A549 treated with Hydrocortisone at 1 μM for 4 hours (cell line): ENCODE data around the gene TTN. TPM values are rescaled to one million over a fixed set of nuclear protein-coding genes. Genes with fewer than 3 reads are reported as not detected.

Source experiments
- total RNA-seq: library from RNA; stranded (reverse); fragments of 200-300 nt; extraction: Qiagen RNA extraction; gene quantifications from 5 replicates; pipeline ENCODE4 v1.2.3, GENCODE V29; 2022

Gene TTN
- under 0.01 to 0.01 TPM (median under 0.01 TPM) in 5 replicates for total RNA-seq

DNA sequence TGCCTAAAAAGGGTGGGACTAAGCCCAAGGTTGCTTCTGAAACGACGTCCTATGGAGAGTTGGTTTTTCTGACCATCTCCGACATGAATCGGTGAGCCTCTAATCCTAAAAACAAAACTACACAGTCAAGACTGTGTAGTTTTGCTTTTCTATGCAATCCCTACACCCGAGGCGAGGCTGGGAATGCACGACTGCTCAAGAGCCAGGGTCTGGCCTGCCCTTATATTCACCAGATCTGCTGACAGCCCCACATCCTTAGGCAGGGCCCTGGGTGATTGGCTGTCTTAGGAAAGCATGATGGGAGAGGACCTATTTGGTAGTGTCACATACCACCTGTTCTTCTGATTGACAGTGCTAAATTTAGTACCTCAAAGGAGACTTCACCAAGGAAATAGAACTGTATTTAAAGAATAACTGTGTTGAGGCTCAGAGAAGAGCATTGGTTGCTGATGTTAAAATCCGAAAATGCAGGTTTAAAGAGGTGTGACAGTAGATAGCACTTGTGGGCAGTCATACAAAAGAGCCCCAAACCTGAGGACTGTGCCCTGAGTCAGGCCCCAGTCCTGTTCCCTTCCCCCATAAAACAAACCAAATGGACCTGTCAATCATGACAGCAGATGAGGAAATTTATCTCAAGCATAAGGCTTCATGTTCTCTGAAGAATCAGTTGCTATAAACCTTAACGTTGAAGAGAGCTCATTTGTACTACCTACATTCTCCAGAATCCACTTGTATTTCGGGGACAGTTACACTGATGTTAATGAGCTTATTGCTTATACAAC is at the start of gene TTN:
TSS of gene TTN (minus strand) at position 197 of the 782 bp plus-strand sequence. CDS start 2,781 bp downstream, outside the sequence.

DNA sequence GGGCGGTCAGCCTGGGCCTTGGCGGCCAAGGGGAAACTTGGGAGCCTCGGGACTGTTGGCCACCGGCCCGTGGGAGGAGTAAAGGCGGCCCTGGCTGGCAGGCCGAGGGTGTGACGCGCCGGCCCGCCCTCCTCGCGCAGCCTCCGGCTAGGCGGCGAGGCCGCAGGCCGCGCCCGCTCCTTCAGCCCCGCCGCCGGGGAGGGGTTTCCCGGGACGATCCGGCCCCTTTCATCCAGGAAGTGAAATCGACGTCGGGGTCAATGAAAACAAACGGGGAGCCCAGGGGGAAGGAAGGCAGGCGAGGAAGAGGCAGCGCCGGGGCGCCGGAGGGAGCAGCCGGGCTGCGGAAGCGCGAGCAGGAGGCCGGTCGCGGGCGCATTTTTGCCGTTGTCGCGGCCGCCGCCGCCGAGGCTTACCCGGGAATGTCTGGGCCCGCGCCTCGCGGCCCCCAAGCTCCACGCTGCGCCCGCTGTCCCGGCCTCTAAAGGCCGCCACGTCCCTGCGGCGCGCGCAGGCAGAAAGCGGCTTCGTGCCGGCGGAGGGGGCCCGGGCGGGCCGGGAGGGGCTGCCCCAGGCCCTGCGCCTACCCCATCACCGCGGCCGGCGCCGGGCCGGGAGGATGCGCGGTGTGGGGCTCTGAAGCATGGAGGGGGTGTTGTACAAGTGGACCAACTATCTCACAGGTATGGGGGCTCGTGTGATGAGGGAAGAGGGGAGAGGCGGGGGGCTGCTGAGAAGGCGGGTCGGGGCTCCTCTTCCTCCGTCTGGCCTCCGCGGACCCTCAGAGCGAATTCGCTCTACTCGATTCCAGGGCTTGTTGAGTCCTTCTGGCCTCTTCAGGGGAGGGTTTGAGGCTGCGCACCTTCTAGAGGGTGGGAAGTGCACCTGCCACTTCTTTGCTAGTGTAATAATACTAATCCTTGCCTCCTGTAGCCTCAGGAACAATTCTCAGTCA is 326.7 kb downstream of the TTN start, which contains the start of gene PLEKHA3:
TSS of gene PLEKHA3 (plus strand) at position 231 of the 955 bp plus-strand sequence. CDS start at position 644, 413 bp downstream.

DNA sequence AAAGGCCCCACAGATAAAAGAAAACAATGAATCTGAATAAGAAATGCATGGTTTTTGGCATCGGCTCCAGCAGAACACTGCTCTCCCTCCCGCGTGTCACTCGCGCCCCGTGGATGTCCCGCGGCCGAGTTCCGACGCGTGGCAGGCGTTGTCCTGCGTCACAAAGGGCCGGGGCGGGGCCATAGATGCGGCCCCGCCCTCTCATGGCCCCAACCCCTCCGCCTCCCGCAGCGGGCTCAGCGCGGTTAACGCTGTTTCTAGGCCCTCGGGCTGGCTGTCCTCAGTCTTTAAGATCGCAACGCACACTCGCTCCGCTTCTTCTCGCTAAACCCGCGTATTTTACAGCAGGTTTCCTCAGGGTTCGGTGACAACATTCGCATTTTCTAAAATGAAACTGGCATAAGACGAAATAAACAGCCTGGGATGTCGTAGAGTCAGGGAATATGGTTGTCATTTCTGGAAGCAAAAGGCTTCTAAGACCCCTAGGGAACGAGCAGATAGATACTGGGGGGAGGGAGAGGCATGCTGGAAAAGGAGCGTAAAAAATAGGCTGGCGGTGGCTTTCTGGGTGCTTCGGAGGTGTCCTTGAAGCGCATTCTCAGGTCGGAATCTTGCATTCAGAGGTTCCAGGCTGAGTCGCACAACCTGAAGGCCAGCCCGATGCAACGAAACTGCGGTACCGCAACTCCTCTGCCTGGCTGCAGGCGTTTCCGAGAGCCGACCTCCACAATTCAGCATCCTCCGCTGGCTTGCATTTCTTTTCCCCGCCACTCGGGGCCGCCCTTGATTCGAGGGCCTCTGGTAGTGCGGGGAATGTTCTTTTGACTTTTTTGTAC is 328.6 kb downstream of the TTN start, which contains the start of gene FKBP7:
TSS of gene FKBP7 (minus strand) at position 162 of the 836 bp plus-strand sequence. CDS start at position 61, 101 bp downstream.

Other genes with a start within 250 kb of the TTN start
- 0.01 TPM in 1 of 5 replicates, not detected in the others for gene CCDC141, start 242.7 kb upstream of the TTN start, total RNA-seq